ENCODE results near the gene REXO1.
"Not testable (repeated sequence)": the region's sequence is repeated elsewhere in the genome, so short reads cannot be mapped to it uniquely, and the experiment has no call there.

Gene REXO1

DNA sequence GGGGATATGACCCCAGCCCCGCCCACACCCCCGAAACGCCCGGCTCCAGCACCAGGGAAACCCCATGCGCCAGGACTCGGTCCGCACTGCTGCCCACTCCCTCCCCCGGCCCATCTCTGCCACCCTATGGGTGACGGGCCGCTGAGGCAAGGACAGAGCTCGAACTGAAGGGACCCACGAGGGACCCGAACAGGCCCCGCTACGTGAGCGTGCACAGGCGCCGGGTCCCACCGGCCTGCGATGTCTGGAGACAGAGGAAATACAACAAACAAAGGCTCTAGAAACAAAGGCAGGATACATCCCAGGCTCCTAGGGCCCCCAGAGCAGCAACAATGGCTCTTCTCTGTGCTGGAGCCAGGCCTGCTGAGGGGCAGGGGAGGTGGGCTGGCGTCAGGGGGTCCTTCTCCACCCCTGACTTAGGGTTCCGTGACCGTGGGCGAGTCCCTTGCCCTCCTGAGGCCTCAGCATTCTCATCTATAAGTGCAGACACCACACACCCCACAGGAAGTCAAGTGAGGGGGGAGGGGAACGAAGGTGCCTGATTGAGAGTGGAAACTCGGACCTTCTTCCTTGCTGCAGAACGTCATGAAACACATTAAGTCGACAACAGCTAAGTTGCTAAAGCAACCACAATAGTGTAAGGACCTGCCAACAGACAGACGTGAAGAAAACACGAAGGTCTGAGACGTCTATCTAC is 34.0 kb upstream of the REXO1 start:
- DNase-seq (ENCODE audit: low read depth in 1 of 2, low spot score in 1 of 2), result no peak
- in situ Hi-C loops (cut with HindIII; ENCODE audit: low pct_unique_long_range_greater_than_20kb, low sequenced_read_pairs), result no loop called here
- TF ChIP-seq JUND (IDR thresholded peaks at IDR 0.05; ENCODE audit: low read depth), result no peak

DNA sequence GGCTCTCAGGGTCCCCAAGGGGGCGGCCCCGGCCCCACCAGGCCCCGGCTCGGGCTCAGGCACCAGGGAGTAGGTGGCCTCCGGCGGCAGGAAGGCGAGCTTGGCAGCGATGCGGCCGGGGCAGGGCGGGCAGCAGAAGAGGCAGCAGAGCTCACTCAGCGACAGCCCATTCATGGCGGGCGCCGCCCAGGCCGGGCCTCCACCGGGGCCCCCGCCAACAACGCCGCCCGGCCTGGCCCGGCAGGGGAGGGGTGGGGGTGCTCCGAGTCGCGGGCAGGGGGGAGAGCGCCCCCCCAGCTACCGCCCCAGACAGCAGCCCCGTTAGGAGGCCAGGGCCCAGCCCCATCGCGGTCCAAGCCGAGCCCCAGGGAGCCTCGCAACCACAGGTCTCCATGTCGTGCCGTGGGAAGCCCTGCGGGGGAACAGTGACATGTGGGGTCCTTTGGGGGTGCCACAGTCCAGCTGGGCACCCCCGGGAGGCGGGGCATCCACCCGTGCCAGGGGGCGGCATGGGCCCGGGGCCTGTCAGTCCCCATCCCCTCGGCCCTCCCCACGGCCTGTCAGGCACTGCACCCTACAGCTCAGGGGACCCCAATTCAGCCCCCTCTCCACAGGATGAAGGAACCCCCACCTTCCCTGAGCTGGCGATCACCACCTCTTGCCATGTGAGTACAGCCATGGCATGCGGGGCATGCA is 33.3 kb upstream of the REXO1 start:
- DNase-seq (ENCODE audit: low read depth in 1 of 2, low spot score in 1 of 2); in situ Hi-C loops (cut with HindIII; ENCODE audit: low pct_unique_long_range_greater_than_20kb, low sequenced_read_pairs): not testable (repeated sequence)

DNA sequence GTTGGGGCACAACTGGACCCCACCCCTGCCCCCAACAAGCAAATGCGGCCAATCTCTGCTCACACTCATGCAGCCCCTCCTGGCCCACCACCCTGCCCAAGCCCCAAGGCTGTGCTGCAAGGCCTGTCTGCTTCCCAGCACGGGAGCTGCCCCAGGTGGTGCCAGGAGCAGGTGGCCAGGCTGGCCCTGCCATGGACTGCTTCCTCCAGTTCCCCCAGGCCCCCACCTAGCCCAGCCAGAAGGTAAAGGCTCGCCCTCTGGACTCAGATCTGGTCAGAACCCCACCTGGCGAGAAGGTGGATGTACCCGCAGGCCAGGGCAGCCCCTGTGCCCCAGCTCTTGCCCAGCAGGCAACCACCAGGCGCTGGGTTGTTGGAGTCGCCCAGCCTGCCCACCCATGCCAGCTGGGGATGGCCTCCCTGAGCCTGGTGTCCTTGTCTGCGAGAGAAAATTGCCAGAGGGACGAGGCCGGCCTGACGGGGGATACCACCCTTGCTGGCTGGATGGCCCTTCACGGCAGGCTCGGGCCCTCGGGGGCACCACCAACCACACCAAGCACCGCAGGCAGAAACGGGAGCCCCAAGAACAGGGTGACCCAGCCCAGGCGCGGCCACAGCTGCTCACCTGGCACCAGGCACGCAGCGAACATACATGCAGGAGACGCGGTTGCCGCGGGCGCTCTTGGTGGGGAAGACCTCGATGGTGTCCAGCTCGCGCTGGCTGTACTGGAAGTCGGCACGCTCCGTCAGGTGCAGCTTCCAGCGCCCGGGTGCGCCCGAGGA is 32.5 kb upstream of the REXO1 start:
- in situ Hi-C loops (cut with HindIII; ENCODE audit: low pct_unique_long_range_greater_than_20kb, low sequenced_read_pairs), result no loop called here
- no peak for DNase-seq (ENCODE audit: low read depth in 1 of 2, low spot score in 1 of 2)
- TF ChIP-seq JUND (IDR thresholded peaks at IDR 0.05; ENCODE audit: low read depth), result no peak

DNA sequence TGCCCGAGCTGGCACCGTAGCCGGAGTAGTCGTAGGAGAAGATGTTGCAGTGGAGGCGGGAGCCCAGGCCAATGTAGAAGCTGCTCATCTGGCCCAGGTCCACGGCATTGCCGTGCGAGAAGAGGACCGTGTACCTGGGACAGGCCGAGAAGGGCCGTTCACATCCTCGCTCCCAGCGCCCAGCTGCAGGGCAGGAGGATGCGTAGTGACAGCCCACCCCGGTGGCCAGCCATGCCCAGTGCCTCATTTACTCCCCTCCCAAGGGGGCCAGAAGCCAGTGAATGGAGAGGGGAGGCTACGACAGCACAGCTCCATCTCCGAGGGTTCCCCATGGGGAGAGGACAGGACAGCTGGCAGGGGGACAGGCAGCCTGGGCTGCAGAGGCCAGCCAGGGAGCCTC is 31.7 kb upstream of the REXO1 start:
- in situ Hi-C loops (cut with HindIII; ENCODE audit: low pct_unique_long_range_greater_than_20kb, low sequenced_read_pairs); DNase-seq (ENCODE audit: low read depth in 1 of 2, low spot score in 1 of 2): not testable (repeated sequence)

DNA sequence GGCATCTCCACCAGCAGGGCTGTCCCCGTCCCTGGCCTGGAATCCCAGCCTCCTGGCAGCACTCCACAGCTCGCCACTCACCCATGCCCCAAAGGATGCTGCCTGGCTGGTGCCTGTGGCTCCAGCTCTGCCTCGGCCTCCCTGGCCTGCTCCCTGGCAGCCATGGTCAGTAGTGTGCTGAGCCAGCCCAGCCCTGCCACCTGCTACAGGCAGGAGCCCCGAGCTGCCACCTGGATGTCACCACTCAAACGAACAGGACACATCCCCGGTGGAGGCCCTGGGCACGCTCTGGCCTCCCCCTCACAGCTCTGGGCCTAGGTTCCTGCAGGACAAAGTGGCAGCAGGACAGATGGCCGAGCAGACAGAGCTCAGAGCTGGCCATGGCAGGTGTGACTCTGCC is 30.3 kb upstream of the REXO1 start:
- DNase-seq (ENCODE audit: low read depth in 1 of 2, low spot score in 1 of 2); in situ Hi-C loops (cut with HindIII; ENCODE audit: low pct_unique_long_range_greater_than_20kb, low sequenced_read_pairs): not testable (repeated sequence)

DNA sequence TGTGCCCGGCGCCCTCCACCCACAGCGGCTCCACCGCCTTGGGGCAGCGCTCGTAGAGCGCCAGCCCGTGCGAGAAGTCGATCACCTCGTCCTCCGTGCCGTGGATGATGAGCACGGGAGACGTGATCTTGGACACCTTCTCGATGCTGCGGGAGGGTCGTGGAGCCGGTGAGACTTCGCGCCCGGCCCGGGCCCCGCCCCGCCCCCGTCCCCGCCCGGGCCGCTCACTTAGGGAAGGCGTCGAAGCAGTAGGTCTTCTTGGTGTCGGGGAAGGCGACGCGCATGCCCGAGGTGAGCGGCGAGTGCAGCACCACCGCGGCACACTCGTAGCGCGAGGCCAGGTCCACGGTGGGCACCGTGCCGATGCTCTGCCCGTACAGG is 29.0 kb upstream of the REXO1 start:
- in situ Hi-C loops (cut with HindIII; ENCODE audit: low pct_unique_long_range_greater_than_20kb, low sequenced_read_pairs); DNase-seq (ENCODE audit: low read depth in 1 of 2, low spot score in 1 of 2): not testable (repeated sequence)

DNA sequence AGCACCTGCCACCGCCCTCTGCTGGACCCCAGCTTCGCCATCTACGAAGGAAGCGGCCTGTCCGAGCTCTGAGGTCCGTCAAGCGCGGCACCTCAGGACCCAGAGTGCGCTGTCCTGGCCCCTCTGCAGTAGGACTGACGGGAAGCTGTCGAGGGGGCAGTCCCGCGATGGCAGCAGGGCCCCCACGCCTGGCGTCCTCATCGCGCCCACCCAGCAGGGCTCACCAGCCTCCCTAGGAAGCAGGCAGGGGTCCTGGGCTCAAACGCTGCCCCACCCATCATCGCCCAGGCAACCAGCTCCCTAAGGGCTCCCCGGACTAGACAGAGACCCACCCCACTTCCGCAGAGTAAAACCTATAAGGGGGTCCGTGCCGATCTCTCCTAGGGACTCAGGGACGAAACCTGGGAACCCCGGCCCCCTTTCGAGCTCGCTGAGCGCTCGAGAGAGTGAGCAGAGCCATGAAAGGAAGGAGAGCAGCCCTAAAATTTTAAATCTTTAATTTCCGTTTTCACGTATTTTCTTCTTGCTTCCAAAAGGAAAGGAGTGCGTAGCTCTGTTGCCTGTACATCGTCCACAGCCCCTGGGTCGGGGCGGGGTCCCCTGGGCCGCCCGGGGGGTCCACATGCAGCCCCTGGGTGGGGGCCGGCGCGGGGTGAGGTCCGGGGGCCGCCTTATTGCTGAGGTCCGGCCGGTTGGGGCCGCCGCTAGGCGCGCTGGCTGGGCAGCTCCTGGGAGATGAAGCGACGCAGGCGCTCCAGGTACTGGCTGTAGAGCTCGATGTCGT is 28.4 kb upstream of the REXO1 start:
- in situ Hi-C loops (cut with HindIII; ENCODE audit: low pct_unique_long_range_greater_than_20kb, low sequenced_read_pairs); DNase-seq (ENCODE audit: low read depth in 1 of 2, low spot score in 1 of 2): not testable (repeated sequence)

DNA sequence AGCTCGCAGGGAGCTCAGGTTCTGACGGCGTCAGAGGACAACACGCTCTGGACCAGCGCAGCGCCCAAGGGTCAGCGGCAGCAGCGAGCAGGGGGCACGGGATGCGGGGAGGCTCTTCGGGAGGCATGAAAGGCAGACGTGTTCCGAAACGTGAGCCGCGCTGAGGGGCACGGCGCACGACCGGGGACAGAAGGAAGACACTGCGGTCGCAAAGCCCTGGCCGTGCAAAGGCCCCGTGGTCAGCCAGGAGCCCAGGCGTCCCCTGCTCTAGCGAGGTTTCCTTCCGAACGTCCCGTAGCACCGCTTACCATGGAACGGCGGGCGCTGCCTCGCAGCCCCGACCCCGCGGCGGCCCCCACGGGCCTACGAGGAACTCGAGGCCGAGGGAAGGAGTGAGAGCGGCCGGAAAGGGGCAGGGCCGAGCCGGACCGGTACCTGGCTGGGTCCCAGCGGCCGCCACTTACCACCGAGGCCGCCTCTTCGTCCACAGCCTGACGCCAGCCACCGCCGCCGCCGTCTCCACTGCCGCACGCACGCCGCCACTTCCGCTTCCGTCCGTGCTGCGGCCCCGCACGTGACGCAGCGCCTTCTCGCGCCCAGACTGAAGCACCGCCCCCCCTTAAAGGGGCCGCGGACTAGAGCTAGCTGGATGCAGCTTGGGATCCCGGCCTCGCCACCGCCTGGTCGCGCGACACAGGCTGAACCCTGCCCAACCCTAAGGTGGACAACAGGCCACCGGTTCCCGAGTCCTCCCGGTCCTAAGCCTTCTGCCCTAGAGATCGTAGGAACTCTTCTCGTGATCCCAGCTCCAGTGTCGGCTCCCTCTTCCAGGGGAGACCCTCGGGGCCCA is 27.6 kb upstream of the REXO1 start:
- DNase-seq (ENCODE audit: low read depth in 1 of 2, low spot score in 1 of 2), result peak; percentile 76 to 90
- no peak for TF ChIP-seq JUND (IDR thresholded peaks at IDR 0.05; ENCODE audit: low read depth)
- in situ Hi-C loops (cut with HindIII; ENCODE audit: low pct_unique_long_range_greater_than_20kb, low sequenced_read_pairs), result no loop called here

DNA sequence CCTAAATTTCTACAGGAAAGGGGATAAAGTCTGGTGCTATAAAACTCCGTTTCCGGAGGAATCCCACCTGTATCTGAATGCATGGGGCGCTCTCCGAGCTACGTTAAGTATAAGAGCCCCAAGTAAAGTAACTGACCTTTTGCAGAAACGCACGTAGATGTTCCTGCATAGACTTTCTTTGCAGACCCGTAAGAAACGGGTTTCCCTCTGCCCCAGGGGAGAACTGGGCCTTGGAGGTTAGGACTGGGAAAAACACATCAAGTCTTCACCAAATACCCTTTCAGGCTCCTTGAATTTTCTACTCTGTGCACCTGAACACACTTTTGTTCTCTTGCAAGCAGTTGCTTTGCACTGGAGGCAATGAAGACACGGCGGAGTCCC is 27.0 kb upstream of the REXO1 start:
- in situ Hi-C loops (cut with HindIII; ENCODE audit: low pct_unique_long_range_greater_than_20kb, low sequenced_read_pairs); DNase-seq (ENCODE audit: low read depth in 1 of 2, low spot score in 1 of 2): not testable (repeated sequence)

DNA sequence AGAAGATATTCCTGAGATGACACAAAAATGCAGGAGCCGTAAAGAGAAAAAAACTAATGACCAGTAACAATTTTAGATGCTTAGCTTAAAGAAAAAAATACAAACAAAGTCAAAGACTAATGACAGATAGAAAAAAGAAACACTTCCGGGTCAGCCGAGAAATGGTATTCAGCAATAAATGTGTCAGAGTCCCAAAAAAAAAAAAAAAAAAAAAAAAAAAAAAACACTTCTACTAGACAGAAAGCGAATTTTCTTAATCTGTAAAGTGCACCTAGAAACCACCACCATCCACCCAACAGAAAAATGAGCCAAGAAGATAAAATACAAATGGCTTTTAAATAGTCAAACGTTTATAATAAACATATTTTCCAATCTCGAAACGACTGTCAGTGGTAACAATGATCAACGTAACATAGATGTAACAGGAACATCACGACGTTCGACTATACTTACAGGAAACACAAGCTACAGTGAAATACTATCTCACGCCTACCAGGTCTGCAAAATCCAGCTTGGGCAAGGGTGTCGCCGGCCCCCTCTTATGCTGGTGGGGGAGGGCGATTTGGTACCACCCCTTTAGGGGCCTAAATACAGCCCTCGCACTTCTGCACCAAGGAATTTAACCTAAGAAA is 26.4 kb upstream of the REXO1 start:
- no peak for DNase-seq (ENCODE audit: low read depth in 1 of 2, low spot score in 1 of 2)
- in situ Hi-C loops (cut with HindIII; ENCODE audit: low pct_unique_long_range_greater_than_20kb, low sequenced_read_pairs), result no loop called here
- TF ChIP-seq JUND (IDR thresholded peaks at IDR 0.05; ENCODE audit: low read depth), result no peak

DNA sequence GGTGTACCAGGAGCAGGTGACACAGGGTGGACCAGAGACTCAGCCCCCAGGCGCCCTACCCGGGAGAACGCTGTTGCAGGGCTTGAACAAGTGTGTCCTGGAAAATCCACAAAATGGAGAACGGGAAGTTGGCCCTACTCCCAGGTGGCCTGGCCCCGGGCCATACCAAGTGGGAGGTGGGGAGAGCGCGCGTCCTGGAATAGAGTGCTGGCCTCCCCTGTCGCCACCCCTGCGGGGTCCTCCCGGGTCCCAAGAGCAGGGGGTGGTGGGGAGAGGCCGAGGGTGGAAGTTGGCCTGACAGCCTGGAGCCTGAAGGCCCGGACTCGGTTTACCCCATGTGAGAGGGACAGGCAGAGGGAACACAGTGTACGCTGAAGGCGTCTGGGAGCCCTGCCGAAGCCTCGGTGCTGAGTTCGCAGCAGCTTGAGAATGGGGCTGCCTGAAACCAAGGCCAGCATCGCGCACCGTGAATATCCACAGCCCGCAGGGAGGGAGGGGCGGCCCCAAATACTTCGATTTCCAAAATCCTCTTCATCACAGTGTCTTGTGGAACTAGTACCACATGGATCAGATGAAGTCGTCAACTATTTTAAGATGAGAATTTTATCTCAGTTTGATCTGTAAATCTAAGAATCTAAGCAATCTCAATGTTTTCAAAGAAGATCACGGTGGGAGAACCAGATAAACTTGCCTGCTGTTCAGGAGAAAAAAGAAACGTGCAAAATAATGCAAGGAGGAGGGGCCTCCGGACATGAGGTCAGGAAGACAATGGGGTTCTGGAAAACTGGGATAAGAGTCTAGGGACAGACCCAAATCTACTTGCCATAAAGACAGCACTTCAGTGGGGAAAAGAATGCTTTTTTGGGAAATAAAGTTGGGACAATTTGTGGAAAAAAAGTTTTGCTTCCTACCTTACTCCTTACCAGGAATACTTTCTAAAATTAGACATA is 25.5 kb upstream of the REXO1 start:
- in situ Hi-C loops (cut with HindIII; ENCODE audit: low pct_unique_long_range_greater_than_20kb, low sequenced_read_pairs), result no loop called here

More for the DNA sequence above, 25.5 kb upstream of the REXO1 start:
- DNase-seq (ENCODE audit: low read depth in 1 of 2, low spot score in 1 of 2), result peak in 1 of 2 experiments; percentile 60
- no peak for TF ChIP-seq JUND (IDR thresholded peaks at IDR 0.05; ENCODE audit: low read depth)

Data from T47D (cell line).